GM19099 (cell line): ENCODE results near the gene AHRR.

Experiments used
- POLR2A ChIP-seq: IDR thresholded peaks from 3 replicates; pipeline ENCODE4 v1.6.1; 2011; ENCODE audit warnings: low read depth; ENCODE audit not compliant: insufficient read length; ENCODE audit errors: extremely low read depth

AHRR gene

GRCh38 chr5:324736-325612 lies 3.5 kb downstream of the AHRR start:
- no peak for TF ChIP-seq POLR2A

GRCh38 chr5:326109-326508 lies 4.6 kb downstream of the AHRR start:
- no peak for TF ChIP-seq POLR2A

- no peak for TF ChIP-seq POLR2A
Observed at GRCh38 chr5:329121-329735, 7.7 kb downstream of the AHRR start.

- TF ChIP-seq POLR2A: no peak
Observed at GRCh38 chr5:329768-330167, 8.3 kb downstream of the AHRR start.

DNA sequence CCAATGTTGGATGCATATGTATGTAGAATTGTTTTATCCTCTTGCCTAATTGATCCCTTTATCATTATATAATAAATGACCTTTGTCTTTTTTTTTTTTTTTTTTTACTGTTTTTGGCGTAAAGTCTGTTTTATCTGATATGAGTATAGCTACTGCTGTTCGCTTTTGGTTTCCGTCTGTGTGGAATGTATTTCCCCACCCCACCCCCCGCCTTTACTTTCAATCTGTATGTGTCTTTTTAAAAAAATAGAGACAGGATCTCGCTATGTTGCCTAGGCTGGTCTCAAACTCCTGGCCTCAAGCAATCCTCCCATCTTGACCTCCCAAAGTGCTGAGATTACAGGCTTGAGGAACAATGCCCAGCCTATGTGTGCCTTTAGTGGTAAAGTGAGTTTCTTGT lies 11.3 kb downstream of the AHRR start:
- TF ChIP-seq POLR2A: no peak

- no peak for TF ChIP-seq POLR2A
Observed at GRCh38 chr5:333945-334344, 12.4 kb downstream of the AHRR start.

DNA sequence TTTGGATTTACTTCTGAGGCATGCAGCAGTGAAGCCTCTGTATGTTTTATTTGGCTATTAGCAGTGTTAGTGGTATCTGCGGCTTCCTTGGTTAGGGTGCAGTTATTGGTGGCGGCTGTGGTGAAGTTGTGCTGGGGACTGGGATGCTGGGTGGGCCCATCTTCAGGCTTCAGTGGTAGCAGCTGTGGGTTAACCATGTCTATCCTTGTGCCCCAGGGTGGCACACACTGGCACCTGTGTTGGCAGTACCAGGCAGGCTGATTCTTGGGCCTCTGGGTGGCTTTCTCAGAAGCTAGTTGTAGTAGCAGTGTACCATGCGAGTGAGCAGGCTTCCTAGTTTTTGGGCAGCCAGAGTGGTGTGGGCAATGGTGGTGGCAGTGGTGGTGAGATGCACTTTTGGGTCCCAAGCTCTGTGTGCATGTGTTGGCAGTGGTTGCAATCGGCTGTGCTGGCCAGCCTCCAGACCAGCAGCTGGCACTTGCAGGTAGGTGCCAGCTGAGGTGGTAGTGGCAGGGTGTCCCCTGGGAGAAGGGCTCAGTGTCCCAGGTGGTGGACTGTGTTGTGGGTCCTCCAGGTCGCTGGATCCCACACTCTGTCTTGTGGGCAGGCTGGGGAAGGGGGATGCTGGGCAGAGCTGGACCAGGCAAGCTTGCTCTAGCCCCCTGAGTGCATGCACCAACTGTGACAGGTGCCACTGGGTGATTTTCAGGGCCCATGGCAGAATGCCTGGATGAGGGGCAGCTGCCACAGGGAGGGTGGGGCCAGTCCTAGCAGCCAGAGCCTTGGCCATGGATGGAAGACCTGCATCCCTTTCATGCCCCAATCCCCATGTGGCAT lies 13.6 kb downstream of the AHRR start:
- no peak for TF ChIP-seq POLR2A

DNA sequence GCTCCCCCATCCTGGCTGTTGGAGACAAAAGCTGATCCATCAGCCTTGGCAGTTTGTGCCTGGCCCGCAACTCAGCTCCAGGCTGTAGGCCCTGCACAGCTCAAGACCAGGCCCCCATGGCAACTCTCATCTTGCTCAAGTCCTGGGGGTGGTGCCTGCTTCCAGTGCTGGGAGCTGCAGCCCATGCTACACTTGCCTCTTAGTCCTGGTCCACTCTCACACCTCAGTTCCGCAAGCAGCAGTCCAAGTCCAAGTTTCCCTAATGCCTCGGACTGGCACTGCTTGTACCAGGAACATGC lies 14.2 kb downstream of the AHRR start:
- no peak for TF ChIP-seq POLR2A

- TF ChIP-seq POLR2A: no peak
Observed at GRCh38 chr5:337563-338130, 16.1 kb downstream of the AHRR start.

GRCh38 chr5:342501-343460 lies 21.3 kb downstream of the AHRR start:
- TF ChIP-seq POLR2A: no peak

DNA sequence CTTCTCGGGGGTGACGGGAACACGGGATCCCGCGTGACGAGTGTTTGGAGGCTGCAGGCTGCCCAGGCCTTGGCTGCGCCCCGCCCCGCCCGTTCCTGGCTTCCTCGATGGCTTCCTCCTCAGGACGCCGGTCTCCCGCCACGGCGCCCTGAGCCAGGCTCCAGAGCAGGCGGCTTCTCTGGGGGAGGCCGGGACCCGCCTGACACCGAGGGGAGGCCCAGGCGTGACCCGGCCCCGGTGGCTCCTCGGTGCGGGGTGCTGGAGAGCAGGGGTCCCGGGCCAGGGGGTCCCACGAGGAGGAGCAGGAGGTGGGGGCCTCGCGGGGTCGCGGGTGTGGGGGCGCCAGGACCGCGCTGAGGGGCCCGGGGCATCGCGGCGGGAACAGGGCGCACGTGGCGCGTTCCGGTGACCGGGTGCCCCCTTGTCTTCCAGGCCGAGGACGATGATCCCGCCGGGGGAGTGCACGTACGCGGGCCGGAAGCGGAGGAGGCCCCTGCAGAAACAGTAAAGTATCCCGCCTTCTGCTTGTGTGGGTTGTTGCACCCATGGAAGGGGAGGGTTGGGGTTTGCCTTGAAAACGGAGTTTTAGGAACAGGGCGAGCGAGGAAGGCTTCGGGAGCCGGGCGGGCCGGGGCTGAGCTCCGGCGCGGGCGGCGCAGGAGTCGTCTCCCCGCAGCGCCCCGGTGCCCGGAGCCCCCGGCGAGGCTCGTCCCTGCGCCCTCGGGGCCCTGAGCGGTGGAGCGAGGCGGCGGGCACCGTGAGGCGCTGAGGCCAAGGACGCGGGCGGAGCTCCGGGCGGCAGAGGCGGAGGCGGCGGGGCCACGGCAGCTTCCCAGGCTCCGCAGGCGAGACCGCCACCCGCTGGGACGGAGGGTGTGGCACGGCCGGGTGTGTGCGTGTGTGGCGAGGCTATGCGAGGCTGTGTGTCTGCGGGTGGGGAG lies 22.2 kb downstream of the AHRR start:
- peak; percentile 39 for TF ChIP-seq POLR2A

DNA sequence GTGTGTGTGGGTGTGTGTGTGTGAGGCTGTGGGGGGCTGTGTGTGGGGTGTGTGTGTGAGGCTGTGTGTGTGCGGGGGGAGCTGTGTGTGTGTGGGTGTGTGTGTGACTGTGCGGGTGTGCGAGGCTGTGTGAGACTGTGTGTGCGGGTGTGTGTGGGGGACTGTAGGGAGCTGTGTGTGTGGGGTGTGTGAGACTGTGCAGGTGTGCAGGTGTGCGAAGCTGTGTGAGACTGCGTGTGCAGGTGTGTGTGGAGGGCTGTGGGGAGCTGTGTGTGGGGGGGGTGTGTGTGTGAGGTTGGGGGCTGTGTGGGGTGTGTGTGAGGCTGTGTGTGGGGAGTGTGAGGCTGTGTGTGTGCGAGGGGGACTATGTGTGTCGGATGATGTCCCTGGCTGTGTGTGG lies 23.2 kb downstream of the AHRR start:
- no peak for TF ChIP-seq POLR2A
